Activated CD8-positive, alpha-beta memory T cell treated with anti-CD3 and anti-CD28 coated beads, Interleukin-2, amount 50 U/mL, for 48 hours (primary cell): ENCODE measurements around the gene AFAP1.
"Not testable (repeated sequence)": the region's sequence is repeated elsewhere in the genome, so short reads cannot be mapped to it uniquely, and the experiment has no call there.

ENCODE experiments used
- DNase-seq: peaks from one replicate; pipeline ENCODE4 v3.0.0-alpha.2; 2020

Gene AFAP1

GRCh38 chr4:7945709-7946380 is 6.2 kb upstream of the AFAP1 start:
- DNase-seq: no peak

DNA sequence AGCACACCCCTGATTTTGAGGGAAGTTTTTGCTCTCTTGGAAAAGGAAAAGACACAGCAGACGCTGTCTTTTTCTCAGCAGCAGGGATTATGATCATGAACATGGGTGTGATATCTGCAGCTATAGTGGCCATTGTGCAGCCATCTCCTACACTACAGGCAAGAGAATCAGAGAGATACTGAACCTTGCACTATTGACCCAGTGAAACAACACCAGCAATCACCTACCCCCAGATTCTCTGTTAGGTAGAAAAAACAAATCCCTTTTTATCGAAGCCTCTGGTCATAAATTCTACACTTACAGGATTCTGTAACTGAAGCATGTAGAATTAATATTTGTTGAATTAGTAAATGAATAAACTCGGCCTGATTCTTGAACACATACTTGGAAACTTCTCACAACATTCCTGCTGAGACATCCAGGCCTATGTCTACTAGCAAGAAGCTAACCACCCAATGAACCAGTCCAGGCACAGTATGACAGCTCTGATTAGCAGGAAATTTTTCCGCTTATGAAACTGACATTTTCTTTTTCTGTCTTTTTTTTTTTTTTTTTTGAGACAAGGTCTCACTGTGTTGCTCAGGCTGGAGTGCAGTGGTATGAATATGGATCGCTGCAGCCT is 5.0 kb upstream of the AFAP1 start:
- DNase-seq: no peak

- DNase-seq: not testable (repeated sequence)
Observed at GRCh38 chr4:7943688-7944087, 4.0 kb upstream of the AFAP1 start.

DNA sequence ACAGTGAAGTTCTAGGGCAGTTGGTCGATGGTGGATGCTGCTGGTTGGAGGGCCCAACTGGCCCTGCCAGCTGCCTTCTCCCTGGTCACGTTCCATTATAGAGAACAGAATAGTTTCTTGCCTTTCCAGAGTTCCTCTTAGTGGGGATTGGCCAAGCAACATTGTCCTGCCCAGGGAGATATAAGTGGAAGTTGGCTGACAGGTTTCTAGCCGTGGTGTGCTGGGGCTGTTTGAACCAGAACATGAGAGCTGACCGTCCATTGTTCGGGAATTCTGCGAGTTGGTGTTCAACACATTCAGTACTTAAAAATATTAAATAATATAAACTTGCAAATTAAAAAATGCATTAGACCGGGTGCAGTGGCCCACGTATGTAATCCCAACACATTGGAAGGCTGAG is 3.5 kb upstream of the AFAP1 start:
- no peak for DNase-seq

DNA sequence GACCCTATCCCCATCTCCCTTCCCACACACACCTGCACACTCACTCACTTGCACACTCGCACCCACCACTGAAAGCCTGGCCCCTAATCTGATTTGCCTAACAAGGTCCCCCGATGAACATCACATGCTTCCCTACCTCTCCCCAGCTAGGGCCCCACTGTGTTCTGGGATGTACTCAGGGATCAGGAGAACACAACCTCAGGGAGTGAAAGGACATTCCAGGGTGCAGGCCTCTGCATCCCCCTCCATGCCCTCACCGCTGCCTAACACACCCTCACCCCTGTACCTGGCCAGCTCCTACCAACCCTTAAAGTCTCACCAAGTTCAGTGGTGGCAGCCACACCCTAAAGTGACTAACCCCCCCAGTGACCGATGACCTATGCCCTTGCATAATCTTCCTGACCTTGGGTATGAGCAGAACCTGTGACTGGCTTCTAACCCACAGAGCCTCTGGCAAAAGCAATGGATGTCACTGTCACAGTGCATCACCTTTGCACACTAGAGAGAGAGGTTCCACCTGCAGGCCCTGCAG is 2.4 kb upstream of the AFAP1 start:
- no peak for DNase-seq

DNA sequence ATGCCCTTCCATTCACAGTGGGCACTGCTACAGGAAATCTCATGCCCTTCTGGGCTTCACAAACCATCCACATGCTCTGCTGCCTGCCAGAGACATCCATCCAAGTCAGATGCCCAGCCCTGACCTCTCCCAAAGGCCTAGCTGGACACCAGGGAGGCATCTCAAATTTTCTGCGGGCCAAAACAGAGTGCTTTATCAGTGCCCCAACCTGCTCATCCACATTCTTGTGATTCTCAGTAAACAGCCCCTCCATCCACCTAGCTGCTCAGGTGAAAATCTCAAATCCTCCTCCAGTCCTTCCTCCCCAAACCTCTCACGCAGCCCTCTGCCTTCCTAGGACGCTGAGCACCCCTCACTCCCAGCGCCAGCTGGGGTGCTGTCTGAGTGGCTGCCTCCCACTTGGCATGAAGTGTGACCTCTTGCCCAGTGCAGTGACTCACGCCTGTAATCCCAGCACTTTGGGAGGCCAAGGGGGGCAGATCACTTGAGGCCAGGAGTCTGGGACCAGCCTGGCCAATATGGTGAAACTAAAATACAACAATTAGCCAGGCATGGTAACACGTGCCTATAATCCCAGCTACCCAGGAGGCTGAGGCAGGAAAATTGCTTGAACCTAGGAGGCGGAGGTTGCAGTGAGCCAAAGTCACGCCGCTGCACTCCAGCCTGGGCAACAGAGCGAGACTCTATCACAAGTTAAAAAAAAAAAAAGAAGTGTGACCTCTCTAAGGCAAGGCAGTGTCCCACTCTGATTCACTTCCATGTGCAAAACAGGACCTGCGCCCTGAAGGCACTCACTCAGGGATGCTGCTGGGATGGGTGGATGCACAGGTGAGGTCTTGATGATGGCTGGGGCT is 1.7 kb upstream of the AFAP1 start:
- no peak for DNase-seq

DNA sequence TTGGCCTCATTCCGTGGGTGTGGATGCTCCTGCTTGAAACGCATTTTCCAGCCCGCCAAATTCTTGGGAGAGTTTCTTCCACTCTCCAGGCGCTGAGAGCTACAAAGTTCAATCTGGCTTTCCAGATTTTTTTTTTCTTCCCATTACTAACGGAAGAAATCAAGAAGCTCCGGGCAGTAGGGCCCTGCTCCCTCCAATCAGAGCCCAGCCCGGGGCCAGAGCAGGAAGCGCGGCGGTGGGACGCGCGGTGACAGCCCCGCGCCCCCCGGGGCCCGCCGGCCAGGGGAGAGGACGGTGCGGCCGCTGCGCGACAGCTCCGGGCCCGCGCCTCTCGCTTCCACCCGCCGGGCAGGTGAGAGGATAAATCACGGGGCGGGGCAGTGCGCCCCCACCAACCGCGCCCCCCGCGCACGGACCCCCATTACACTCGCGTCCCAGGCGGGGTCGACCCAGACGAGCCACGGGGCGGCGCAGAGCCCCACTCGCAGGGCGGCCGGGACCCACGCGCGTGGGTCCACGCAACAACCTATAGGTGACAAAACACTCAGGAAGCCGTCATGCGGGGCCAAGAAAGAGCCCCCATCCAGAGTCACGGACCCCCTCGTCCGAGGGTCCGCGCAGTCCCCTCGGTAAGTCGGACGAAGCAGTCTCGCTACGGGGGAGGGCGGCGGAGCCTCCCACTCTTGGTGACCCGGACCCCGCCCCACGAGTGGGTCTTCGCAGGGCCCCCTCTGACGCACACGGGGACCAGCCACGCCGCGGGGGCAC is 868 bp downstream of the AFAP1 start:
- DNase-seq: no peak

DNA sequence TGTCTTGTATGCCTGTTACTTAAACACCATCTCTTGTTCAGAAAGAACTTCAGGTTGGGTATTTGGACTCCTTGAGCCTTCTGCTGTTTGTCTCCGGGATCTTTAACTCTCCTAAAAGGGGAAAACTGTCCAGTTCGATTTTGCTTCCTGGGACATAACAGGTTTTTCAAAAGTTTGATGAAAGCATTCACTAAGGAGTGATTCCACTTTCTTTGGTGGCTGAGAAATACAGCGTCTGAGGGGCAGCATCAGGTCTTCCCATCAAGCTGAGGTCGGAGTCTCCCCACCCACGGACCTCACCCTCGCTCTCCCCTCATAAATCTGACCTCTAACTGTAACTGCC is 1.4 kb downstream of the AFAP1 start:
- no peak for DNase-seq

DNA sequence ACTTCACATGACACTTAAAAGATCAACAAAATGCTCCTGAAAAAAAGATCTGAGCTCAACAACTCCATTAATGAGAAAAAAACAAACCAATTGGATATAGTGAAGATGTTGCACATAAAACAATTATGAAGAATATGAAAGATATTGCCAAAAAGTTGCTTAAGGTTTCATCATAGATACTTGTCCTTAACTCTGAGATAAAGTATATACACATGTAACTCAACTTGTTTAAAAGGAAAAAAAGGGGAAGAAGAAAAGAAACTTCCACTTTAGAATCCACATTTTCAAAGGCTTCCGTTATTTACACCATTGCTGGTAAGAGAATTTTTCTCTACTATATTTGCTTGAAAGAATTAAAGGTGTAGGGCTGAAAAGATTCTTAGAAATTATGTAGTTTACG is 2.7 kb downstream of the AFAP1 start:
- DNase-seq: no peak

GRCh38 chr4:7933651-7934510 is 5.8 kb downstream of the AFAP1 start:
- DNase-seq: no peak

DNA sequence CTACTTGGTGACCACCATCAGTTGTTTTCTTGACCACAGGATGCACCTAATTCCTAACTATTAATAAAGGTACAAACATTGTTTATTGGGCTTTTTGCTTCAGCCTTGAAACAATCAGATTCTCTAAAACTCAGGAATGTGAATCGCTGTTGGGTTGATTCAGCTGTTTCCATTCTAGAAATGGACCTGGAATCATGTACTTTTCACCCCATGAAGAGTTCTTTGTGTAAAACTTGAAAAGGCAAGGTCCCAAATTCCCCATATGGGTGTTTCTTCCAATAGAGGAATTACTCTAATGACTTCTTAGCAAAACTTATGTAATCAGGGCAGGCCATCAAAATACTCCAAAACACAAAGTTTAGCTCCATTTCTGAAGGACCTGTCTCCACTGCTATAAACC is 7.4 kb downstream of the AFAP1 start:
- DNase-seq: no peak

- no peak for DNase-seq
Observed at GRCh38 chr4:7929118-7929951, 10.3 kb downstream of the AFAP1 start.

GRCh38 chr4:7928711-7929110 is 10.9 kb downstream of the AFAP1 start:
- no peak for DNase-seq

DNA sequence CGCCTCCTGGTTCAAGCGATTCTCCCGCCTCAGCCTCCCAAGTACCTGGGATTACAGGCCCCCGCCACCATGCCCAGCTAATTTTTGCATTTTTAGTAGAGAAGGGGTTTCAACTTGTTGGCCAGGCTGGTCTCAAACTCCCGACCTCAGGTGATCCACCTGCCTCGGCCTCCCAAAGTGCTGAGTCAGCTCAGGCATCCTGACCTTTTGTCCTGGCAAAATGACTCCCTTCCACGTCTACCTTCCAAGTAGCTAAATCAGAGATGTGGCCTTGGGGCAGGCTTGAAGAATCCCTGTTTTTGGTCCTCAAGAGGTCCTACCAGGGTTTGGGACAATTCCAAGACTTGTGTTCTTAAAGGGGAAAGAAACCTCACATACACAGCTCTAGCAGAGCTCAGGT is 12.8 kb downstream of the AFAP1 start:
- DNase-seq: no peak

GRCh38 chr4:7924570-7924969 is 15.1 kb downstream of the AFAP1 start:
- DNase-seq: no peak

GRCh38 chr4:7924163-7924562 is 15.5 kb downstream of the AFAP1 start:
- no peak for DNase-seq

- DNase-seq: no peak
Observed at GRCh38 chr4:7922466-7922865, 17.2 kb downstream of the AFAP1 start.

DNA sequence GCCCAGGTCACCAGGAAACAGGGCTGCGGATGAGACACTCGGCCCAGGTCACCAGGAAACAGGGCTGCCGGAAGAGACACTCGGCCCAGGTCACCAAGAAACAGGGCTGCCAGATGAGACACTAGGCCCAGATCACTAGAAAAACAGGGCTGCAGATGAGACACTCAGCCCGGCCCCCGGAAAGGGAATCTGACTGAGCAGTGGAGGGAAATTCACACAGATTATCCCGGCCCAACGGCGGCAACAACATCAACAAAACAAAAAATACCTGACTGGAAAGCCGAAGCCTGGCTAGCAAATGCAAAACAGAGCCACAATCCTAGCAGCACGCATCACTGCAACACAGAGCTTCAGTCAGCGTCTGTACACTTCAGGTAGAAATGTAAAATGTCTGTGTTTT is 20.7 kb downstream of the AFAP1 start:
- no peak for DNase-seq

DNA sequence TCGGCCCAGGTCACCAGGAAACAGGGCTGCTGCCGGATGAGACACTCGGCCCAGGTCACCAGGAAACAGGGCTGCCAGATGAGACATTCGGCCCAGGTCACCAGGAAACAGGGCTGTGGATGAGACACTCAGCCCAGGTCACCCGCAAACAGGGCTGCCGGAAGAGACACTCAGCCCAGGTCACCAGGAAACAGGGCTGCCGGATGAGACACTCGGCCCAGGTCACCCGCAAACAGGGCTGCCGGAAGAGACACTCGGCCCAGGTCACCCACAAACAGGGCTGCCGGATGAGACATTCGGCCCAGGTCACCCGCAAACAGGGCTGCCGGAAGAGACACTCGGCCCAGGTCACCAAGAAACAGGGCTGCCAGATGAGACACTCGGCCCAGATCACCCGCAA is 21.5 kb downstream of the AFAP1 start:
- DNase-seq: not testable (repeated sequence)

GRCh38 chr4:7917669-7918068 is 22.0 kb downstream of the AFAP1 start:
- DNase-seq: no peak

DNA sequence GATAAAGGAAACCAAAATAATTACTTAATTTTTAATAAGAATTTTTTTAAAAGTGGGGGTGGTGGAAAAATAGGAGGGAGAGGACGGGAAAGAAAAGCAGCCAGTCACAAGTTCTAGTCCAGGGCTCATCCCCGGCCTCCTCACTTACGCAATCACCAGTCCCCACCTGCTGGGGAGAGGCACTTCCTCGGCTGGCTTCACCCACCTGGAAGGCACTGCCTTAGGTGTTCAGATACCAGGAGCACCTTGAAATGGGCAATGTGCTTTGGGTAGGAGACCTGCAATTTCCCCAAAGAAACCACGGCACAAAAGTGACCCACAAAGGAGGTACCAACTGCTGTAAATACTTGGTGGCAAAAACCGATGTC is 23.8 kb downstream of the AFAP1 start:
- no peak for DNase-seq
